ENCODE measurements around the gene ATG4C.

GRCh38 chr1:62901650-62902049 lies 117.7 kb downstream of the ATG4C start:
- TF ChIP-seq ISX (CRISPR knock-in tag; conservative IDR thresholded peaks at IDR 0.05) (no peak), ZNF232 (CRISPR knock-in tag; IDR thresholded peaks at IDR 0.05; ENCODE audit: borderline replicate concordance) (no peak), IRF2 (CRISPR knock-in tag; IDR thresholded peaks at IDR 0.05) (no peak), CTCF (CRISPR knock-in tag; IDR thresholded peaks at IDR 0.05) (no peak)
